ENCODE results near the gene SPG21. TPM values are rescaled to one million over a fixed set of nuclear protein-coding genes. Genes with fewer than 3 reads are reported as not detected.

Gene SPG21
- total RNA-seq, 1 donor, result 130 TPM

GRCh38 chr15:64959128-64959527 lies 30.6 kb downstream of the SPG21 start:
- no peak for DNase-seq (ENCODE audit: low read depth)
- H3K4me3 ChIP-seq (ENCODE audit: low read depth, low read length), result no peak overlapping the region
- no peak for TF ChIP-seq CTCF (IDR thresholded peaks at IDR 0.05; ENCODE audit: insufficient read depth, low read depth, low read length)

- no peak for TF ChIP-seq CTCF (IDR thresholded peaks at IDR 0.05; ENCODE audit: insufficient read depth, low read depth, low read length)
- no peak for DNase-seq (ENCODE audit: low read depth)
- H3K4me3 ChIP-seq (ENCODE audit: low read depth, low read length), result no peak overlapping the region
Observed at GRCh38 chr15:64954395-64954794, 35.3 kb downstream of the SPG21 start.

- no peak for DNase-seq (ENCODE audit: low read depth)
- H3K4me3 ChIP-seq (ENCODE audit: low read depth, low read length), result no peak overlapping the region
- no peak for TF ChIP-seq CTCF (IDR thresholded peaks at IDR 0.05; ENCODE audit: insufficient read depth, low read depth, low read length)
Observed at GRCh38 chr15:64951777-64952418, 37.8 kb downstream of the SPG21 start.

GRCh38 chr15:64950888-64951287 lies 38.8 kb downstream of the SPG21 start:
- no peak overlapping the region for H3K4me3 ChIP-seq (ENCODE audit: low read depth, low read length)
- DNase-seq (ENCODE audit: low read depth), result no peak
- TF ChIP-seq CTCF (IDR thresholded peaks at IDR 0.05; ENCODE audit: insufficient read depth, low read depth, low read length), result no peak

GRCh38 chr15:64949383-64950186 lies 40.1 kb downstream of the SPG21 start:
- H3K4me3 ChIP-seq (ENCODE audit: low read depth, low read length), result no peak overlapping the region
- no peak for DNase-seq (ENCODE audit: low read depth)
- no peak for TF ChIP-seq CTCF (IDR thresholded peaks at IDR 0.05; ENCODE audit: insufficient read depth, low read depth, low read length)

- H3K4me3 ChIP-seq (ENCODE audit: low read depth, low read length), result no peak overlapping the region
- TF ChIP-seq CTCF (IDR thresholded peaks at IDR 0.05; ENCODE audit: insufficient read depth, low read depth, low read length), result no peak
- DNase-seq (ENCODE audit: low read depth), result no peak
Observed at GRCh38 chr15:64948916-64949315, 40.8 kb downstream of the SPG21 start.

All from fibroblast of villous mesenchyme (primary cell).